Liver (tissue), 3 donors: ENCODE results near the gene CCDC78.

Source experiments
- HNF4A ChIP-seq, 2 donors: conservative IDR thresholded peaks; 2 replicates each; pipeline ENCODE4 v1.6.1; 2016; ENCODE audit warnings: antibody characterized with exemption in 2 of 2, mild to moderate bottlenecking in 2 of 2
- JUND ChIP-seq, 2 donors: IDR thresholded peaks; 2 replicates each; pipeline ENCODE4 v1.6.1; 2016; ENCODE audit warnings: antibody characterized with exemption in 2 of 2
- MAX ChIP-seq: IDR thresholded peaks from 2 replicates; pipeline ENCODE4 v1.6.1; 2016; ENCODE audit warnings: antibody characterized with exemption
- TAF1 ChIP-seq: conservative IDR thresholded peaks from 2 replicates; pipeline ENCODE4 v1.6.1; 2016; ENCODE audit warnings: antibody characterized with exemption, mild to moderate bottlenecking
- TF ChIP-seq, protein P1 (sequence below): fragments of 150-350 bp; IDR thresholded peaks from 2 replicates; pipeline ENCODE4 v1.5.1; 2017; ENCODE audit warnings: improper control_type of control experiment, low read depth, low read length; ENCODE audit not compliant: missing input control
- TF ChIP-seq, protein P2 (sequence below): IDR thresholded peaks from 2 replicates; pipeline ENCODE4 v1.6.1; 2016; ENCODE audit warnings: antibody characterized with exemption, mild to moderate bottlenecking
- donor health status: healthy.
- donor health status: healthy.

- TF ChIP-seq, protein P1, sequence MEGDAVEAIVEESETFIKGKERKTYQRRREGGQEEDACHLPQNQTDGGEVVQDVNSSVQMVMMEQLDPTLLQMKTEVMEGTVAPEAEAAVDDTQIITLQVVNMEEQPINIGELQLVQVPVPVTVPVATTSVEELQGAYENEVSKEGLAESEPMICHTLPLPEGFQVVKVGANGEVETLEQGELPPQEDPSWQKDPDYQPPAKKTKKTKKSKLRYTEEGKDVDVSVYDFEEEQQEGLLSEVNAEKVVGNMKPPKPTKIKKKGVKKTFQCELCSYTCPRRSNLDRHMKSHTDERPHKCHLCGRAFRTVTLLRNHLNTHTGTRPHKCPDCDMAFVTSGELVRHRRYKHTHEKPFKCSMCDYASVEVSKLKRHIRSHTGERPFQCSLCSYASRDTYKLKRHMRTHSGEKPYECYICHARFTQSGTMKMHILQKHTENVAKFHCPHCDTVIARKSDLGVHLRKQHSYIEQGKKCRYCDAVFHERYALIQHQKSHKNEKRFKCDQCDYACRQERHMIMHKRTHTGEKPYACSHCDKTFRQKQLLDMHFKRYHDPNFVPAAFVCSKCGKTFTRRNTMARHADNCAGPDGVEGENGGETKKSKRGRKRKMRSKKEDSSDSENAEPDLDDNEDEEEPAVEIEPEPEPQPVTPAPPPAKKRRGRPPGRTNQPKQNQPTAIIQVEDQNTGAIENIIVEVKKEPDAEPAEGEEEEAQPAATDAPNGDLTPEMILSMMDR, result no peak
- no peak for TF ChIP-seq MAX
- TF ChIP-seq HNF4A (conservative IDR thresholded peaks at IDR 0.05), result no peak
- no peak for TF ChIP-seq JUND (IDR thresholded peaks at IDR 0.05)
- TF ChIP-seq, protein P2, sequence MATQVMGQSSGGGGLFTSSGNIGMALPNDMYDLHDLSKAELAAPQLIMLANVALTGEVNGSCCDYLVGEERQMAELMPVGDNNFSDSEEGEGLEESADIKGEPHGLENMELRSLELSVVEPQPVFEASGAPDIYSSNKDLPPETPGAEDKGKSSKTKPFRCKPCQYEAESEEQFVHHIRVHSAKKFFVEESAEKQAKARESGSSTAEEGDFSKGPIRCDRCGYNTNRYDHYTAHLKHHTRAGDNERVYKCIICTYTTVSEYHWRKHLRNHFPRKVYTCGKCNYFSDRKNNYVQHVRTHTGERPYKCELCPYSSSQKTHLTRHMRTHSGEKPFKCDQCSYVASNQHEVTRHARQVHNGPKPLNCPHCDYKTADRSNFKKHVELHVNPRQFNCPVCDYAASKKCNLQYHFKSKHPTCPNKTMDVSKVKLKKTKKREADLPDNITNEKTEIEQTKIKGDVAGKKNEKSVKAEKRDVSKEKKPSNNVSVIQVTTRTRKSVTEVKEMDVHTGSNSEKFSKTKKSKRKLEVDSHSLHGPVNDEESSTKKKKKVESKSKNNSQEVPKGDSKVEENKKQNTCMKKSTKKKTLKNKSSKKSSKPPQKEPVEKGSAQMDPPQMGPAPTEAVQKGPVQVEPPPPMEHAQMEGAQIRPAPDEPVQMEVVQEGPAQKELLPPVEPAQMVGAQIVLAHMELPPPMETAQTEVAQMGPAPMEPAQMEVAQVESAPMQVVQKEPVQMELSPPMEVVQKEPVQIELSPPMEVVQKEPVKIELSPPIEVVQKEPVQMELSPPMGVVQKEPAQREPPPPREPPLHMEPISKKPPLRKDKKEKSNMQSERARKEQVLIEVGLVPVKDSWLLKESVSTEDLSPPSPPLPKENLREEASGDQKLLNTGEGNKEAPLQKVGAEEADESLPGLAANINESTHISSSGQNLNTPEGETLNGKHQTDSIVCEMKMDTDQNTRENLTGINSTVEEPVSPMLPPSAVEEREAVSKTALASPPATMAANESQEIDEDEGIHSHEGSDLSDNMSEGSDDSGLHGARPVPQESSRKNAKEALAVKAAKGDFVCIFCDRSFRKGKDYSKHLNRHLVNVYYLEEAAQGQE, result no peak
- no peak for TF ChIP-seq TAF1
Measured at GRCh38 chr16:772959-773358, 46.7 kb upstream of the CCDC78 start.
